ENCODE results near the gene NECAB3. TPM values are rescaled to one million over a fixed set of nuclear protein-coding genes. Genes with fewer than 3 reads are reported as not detected.

The NECAB3 gene
- polyA plus RNA-seq, 1 of the 3 experiments (the other 2 are of a cell fraction): 20.1 TPM

GRCh38 chr20:33662172-33662571 is 12.1 kb downstream of the NECAB3 start, which contains the start of gene C20orf144 (continued):
- no peak for TF ChIP-seq CTCF (IDR thresholded peaks at IDR 0.05)

GRCh38 chr20:33660685-33661058 is 13.6 kb downstream of the NECAB3 start:
- no peaks in the 10 kb centered on the region for H3K9me3 ChIP-seq
- POLR2A ChIA-PET: no interaction called here

More at GRCh38 chr20:33660685-33661058, 13.6 kb downstream of the NECAB3 start:
- no peak overlapping the region for H3K27ac ChIP-seq (ENCODE audit: low read depth in 2 of 2, low read length in 1 of 2)
- no peaks in the 10 kb centered on the region for H3K27me3 ChIP-seq (ENCODE audit: insufficient read depth)
- H3K9me2 ChIP-seq: no peaks in the 10 kb centered on the region
- peaks cover 2% of the 10 kb centered on the region for H3F3A ChIP-seq (replicated peaks; ENCODE audit: insufficient read depth)
- DNase-seq: no peak
- H4K20me1 ChIP-seq (ENCODE audit: insufficient read depth): no peaks in the 10 kb centered on the region
- no peak overlapping the region for H3K9ac ChIP-seq
- H3K36me3 ChIP-seq (replicated peaks in 1 of 2; ENCODE audit: control insufficient read depth in 1 of 2, insufficient read depth in 2 of 2, low read length in 1 of 2): peaks cover 0 to 7% of the 10 kb centered on the region in 2 experiments
- TF ChIP-seq FOSL2 (IDR thresholded peaks at IDR 0.05; ENCODE audit: borderline replicate concordance, low read depth): no peak
- no peak for TF ChIP-seq ZBTB33 (IDR thresholded peaks at IDR 0.05; ENCODE audit: borderline replicate concordance, low read depth)
- TF ChIP-seq GATA2 (CRISPR knock-in tag; IDR thresholded peaks at IDR 0.05): no peak
- no peak for TF ChIP-seq MXI1 (IDR thresholded peaks at IDR 0.05; ENCODE audit: low read depth, low read length)
- TF ChIP-seq FOXJ3 (CRISPR knock-in tag; IDR thresholded peaks at IDR 0.05): no peak
- TF ChIP-seq RAD21 (IDR thresholded peaks at IDR 0.05; ENCODE audit: low read length): no peak
- no peak for TF ChIP-seq TAF1 (IDR thresholded peaks at IDR 0.05; ENCODE audit: borderline replicate concordance, low read depth, low read length)
- TF ChIP-seq IRF3 (IDR thresholded peaks at IDR 0.05; ENCODE audit: low read depth, low read length): no peak
- TF ChIP-seq MAX (IDR thresholded peaks at IDR 0.05; ENCODE audit: low read depth): no peak
- no peak for TF ChIP-seq SMC3 (IDR thresholded peaks at IDR 0.05; ENCODE audit: low read depth, low read length)
- no peak for TF ChIP-seq USF2 (IDR thresholded peaks at IDR 0.05; ENCODE audit: borderline replicate concordance, low read depth, low read length)
- TF ChIP-seq CTCF (IDR thresholded peaks at IDR 0.05): no peak
- no peak for TF ChIP-seq POLR2AphosphoS5 (IDR thresholded peaks at IDR 0.05; ENCODE audit: low read depth, low read length)
- TF ChIP-seq SIN3A (IDR thresholded peaks at IDR 0.05; ENCODE audit: borderline replicate concordance, low read depth, low read length): no peak
- no peak for TF ChIP-seq EZH2phosphoT487 (IDR thresholded peaks at IDR 0.05; ENCODE audit: borderline replicate concordance, low read depth)
- H2AFZ ChIP-seq (ENCODE audit: low read depth): no peak overlapping the region
- H3K4me2 ChIP-seq: no peak overlapping the region
- CTCF ChIA-PET: interaction anchor here (0.8 to 1.0 kb wide), 2 partner anchors 18 to 83 kb away, joined by 3 to 4 read pairs; no protein-coding TSS in a partner anchor
- no peaks in the 10 kb centered on the region for H3K79me2 ChIP-seq (ENCODE audit: insufficient read depth)
- H3K4me1 ChIP-seq (ENCODE audit: control insufficient read depth in 1 of 2, insufficient read depth in 2 of 2, low read depth in 1 of 2, low read length in 1 of 2): peaks cover 0 to 19% of the 10 kb centered on the region in 2 experiments; a peak in 1 of 4 replicates
- WGBS (ENCODE audit: low lambda C conversion rate): 95% methylated on average over 4 of the region's 7 CpGs
- no peak overlapping the region for H3K4me3 ChIP-seq (ENCODE audit: low read depth in 2 of 2, low read length in 1 of 2)
